ENCODE measurements around the gene TTLL7. TPM values are rescaled to one million over a fixed set of nuclear protein-coding genes. Genes with fewer than 3 reads are reported as not detected.
A peak's percentile ranks its signal among the peaks of the same experiment; 100 is the strongest.

Gene TTLL7
- total RNA-seq, 2 experiments from 2014 or later = 2.9 to 5.3 TPM

DNA sequence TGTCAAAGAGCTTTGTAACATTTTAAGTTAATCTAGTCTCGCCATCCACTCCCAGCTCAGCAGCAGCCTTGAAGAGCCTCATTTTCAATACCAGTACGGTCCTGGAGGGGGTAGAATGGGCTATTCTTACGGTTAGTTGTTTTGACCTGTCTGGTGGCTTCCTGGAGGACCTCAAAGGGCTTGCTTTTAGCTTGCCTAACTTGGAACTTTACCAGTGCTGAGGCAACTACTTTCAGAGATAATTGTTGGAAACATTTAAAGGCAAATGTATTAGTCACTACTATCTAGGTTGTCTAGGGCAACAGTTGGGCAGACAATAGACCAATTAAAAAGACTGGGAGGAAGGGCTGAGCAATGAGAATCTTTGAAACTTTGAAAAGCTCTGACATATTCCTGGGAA, 56.0 kb downstream of the TTLL7 start:
- Mint-ChIP-seq H3K36me3 (peaks cover 1% of the 10 kb centered on the region), H3K4me3 (no peak overlapping the region), H3K4me1 (no peaks in the 10 kb centered on the region), H3K9me3 (ENCODE audit: low read depth) (no peaks in the 10 kb centered on the region), H3K27me3 (peaks cover 5% of the 10 kb centered on the region), H3K27ac (no peak overlapping the region)
- ATAC-seq (no peak), DNase-seq (no peak)
- CTCF ChIA-PET = interaction anchor here (0.8 to 1.1 kb wide), 2 partner anchors 11 to 12 kb away, joined by 3 to 5 read pairs; no protein-coding TSS in a partner anchor

GRCh38 chr1:83934550-83934949, 64.4 kb downstream of the TTLL7 start:
- DNase-seq = no peak
- Mint-ChIP-seq H3K4me3 (no peak overlapping the region), H3K9me3 (ENCODE audit: low read depth) (no peaks in the 10 kb centered on the region), H3K36me3 (no peaks in the 10 kb centered on the region), H3K27me3 (peaks cover 7% of the 10 kb centered on the region), H3K27ac (no peak overlapping the region), H3K4me1 (no peaks in the 10 kb centered on the region)
- no peak for ATAC-seq
- CTCF ChIA-PET = interaction anchor here (0.6 kb wide), 1 partner anchor 189 kb away, joined by 3 read pairs; no protein-coding TSS in a partner anchor

- H3K27me3 Mint-ChIP-seq = peaks cover 10% of the 10 kb centered on the region
- ATAC-seq = no peak
- no peak overlapping the region for H3K4me3 Mint-ChIP-seq
- CTCF ChIA-PET = interaction anchor here (1.1 to 2.4 kb wide), 5 partner anchors 146 to 500 kb away, joined by 3 to 12 read pairs (median 7); no protein-coding TSS in a partner anchor
- H3K9me3 Mint-ChIP-seq (ENCODE audit: low read depth) = no peaks in the 10 kb centered on the region
- H3K4me1 Mint-ChIP-seq = no peaks in the 10 kb centered on the region
- no peaks in the 10 kb centered on the region for H3K36me3 Mint-ChIP-seq
- DNase-seq = no peak
- H3K27ac Mint-ChIP-seq = no peak overlapping the region
Observed at GRCh38 chr1:83932693-83933092, 66.2 kb downstream of the TTLL7 start.

DNA sequence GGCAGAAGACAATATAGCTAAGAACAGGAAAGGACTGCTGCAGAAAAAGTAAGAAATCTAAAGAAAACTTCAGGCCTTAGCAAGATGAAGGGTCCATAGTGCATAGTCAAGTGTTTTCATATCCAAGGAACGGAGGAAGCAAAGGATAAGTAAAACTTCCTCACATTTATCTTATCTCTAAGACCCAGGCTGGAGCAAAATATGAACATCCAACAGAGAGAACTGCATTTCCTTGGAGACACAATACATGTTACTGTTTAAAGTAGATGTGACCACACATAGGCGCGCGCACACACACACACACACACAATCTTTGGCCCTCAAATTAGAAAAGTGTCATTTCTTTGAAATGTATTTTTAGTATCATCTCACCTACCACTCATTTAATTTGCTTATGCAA, 66.7 kb downstream of the TTLL7 start:
- CTCF ChIA-PET = interaction anchor here (0.7 to 2.4 kb wide), 7 partner anchors 11 to 501 kb away, joined by 3 to 12 read pairs (median 5); no protein-coding TSS in a partner anchor
- Mint-ChIP-seq H3K27ac (no peak overlapping the region), H3K4me1 (no peaks in the 10 kb centered on the region), H3K4me3 (no peak overlapping the region), H3K36me3 (no peaks in the 10 kb centered on the region), H3K9me3 (ENCODE audit: low read depth) (no peaks in the 10 kb centered on the region), H3K27me3 (peaks cover 10% of the 10 kb centered on the region)
- ATAC-seq (no peak), DNase-seq (no peak)

GRCh38 chr1:83931658-83932253, 67.2 kb downstream of the TTLL7 start:
- H3K4me3 Mint-ChIP-seq = no peak overlapping the region
- peaks cover 10% of the 10 kb centered on the region for H3K27me3 Mint-ChIP-seq
- no peak overlapping the region for H3K27ac Mint-ChIP-seq
- no peaks in the 10 kb centered on the region for H3K9me3 Mint-ChIP-seq (ENCODE audit: low read depth)
- CTCF ChIA-PET = interaction anchor here (0.7 to 2.5 kb wide), 9 partner anchors 12 to 503 kb away, joined by 3 to 15 read pairs (median 5); no protein-coding TSS in a partner anchor
- DNase-seq (no peak), ATAC-seq (peak; percentile 80)
- no peaks in the 10 kb centered on the region for H3K4me1 Mint-ChIP-seq
- no peaks in the 10 kb centered on the region for H3K36me3 Mint-ChIP-seq

DNA sequence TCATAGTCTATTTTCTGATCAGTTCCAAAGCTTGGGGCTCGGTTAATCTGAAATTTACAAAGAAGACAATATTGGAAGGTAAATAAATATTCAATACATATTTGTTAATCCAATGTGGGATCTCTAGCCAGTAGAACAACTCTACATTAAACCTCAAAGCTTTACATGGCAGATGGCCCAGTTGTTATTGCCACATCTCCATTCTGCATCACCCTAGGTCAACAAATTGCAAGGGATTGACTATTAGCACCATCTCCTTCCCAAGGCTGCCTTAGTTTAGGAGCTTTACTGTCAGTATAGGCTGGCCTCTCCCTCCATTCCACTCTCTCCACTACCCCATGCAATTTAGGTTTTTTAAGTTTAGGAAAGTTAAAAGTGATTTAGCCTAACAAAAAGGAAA, 69.7 kb downstream of the TTLL7 start:
- no peak overlapping the region for H3K27ac Mint-ChIP-seq
- H3K4me3 Mint-ChIP-seq = no peak overlapping the region
- ATAC-seq (no peak), DNase-seq (no peak)
- H3K4me1 Mint-ChIP-seq = no peaks in the 10 kb centered on the region
- no peaks in the 10 kb centered on the region for H3K36me3 Mint-ChIP-seq
- peaks cover 10% of the 10 kb centered on the region for H3K27me3 Mint-ChIP-seq
- CTCF ChIA-PET = interaction anchor here (0.7 to 2.5 kb wide), 3 partner anchors 194 to 843 kb away, joined by 3 to 15 read pairs (median 4); no protein-coding TSS in a partner anchor
- no peaks in the 10 kb centered on the region for H3K9me3 Mint-ChIP-seq (ENCODE audit: low read depth)

GRCh38 chr1:83928396-83928795, 70.5 kb downstream of the TTLL7 start:
- Mint-ChIP-seq H3K27me3 (peaks cover 10% of the 10 kb centered on the region), H3K9me3 (ENCODE audit: low read depth) (no peaks in the 10 kb centered on the region), H3K4me1 (no peaks in the 10 kb centered on the region), H3K4me3 (no peak overlapping the region), H3K27ac (no peak overlapping the region), H3K36me3 (no peaks in the 10 kb centered on the region)
- CTCF ChIA-PET = interaction anchor here (1.5 kb wide), 1 partner anchor 194 kb away, joined by 6 read pairs; no protein-coding TSS in a partner anchor
- no peak for ATAC-seq
- no peak for DNase-seq

DNA sequence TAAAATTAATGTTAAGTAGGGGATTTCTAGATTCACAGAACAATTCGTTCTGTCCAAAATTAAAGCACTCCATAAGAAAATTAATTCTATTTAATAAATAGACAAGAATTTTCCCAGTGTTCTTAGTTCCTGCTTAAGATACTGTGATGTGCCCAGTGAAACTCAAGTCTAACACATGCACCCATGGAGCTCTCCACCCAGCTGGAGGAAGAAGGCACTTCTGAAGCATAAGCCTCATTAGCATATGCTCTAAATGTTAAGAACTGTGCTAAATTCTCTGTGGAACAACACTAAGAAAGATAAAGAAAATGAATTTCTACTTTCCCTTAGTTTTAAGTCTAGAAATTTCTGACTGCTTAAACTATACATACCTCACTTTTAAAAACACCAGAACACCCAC, 71.2 kb downstream of the TTLL7 start:
- ATAC-seq = no peak
- Mint-ChIP-seq H3K27ac (no peak overlapping the region), H3K36me3 (no peaks in the 10 kb centered on the region), H3K27me3 (peaks cover 10% of the 10 kb centered on the region), H3K4me3 (no peak overlapping the region), H3K9me3 (ENCODE audit: low read depth) (no peaks in the 10 kb centered on the region), H3K4me1 (no peaks in the 10 kb centered on the region)
- no peak for DNase-seq
- CTCF ChIA-PET = interaction anchor here (1.5 kb wide), 1 partner anchor 194 kb away, joined by 6 read pairs; no protein-coding TSS in a partner anchor

- no peaks in the 10 kb centered on the region for H3K36me3 Mint-ChIP-seq
- H3K4me3 Mint-ChIP-seq = no peak overlapping the region
- H3K9me3 Mint-ChIP-seq (ENCODE audit: low read depth) = no peaks in the 10 kb centered on the region
- no peak overlapping the region for H3K27ac Mint-ChIP-seq
- DNase-seq (no peak), ATAC-seq (no peak)
- H3K4me1 Mint-ChIP-seq = no peaks in the 10 kb centered on the region
- CTCF ChIA-PET = interaction anchor here (1.5 kb wide), 1 partner anchor 195 kb away, joined by 6 read pairs; no protein-coding TSS in a partner anchor
- H3K27me3 Mint-ChIP-seq = peaks cover 10% of the 10 kb centered on the region
Observed at GRCh38 chr1:83927061-83927460, 71.9 kb downstream of the TTLL7 start.

GRCh38 chr1:83923553-83923952, 75.4 kb downstream of the TTLL7 start:
- ATAC-seq (no peak), DNase-seq (no peak)
- Mint-ChIP-seq H3K9me3 (ENCODE audit: low read depth) (no peaks in the 10 kb centered on the region), H3K36me3 (no peaks in the 10 kb centered on the region), H3K4me1 (no peaks in the 10 kb centered on the region), H3K4me3 (no peak overlapping the region), H3K27ac (no peak overlapping the region), H3K27me3 (peaks cover 3% of the 10 kb centered on the region)
- CTCF ChIA-PET = no interaction called here

GRCh38 chr1:83922431-83922830, 76.5 kb downstream of the TTLL7 start:
- Mint-ChIP-seq H3K27ac (no peak overlapping the region), H3K36me3 (no peaks in the 10 kb centered on the region), H3K9me3 (ENCODE audit: low read depth) (no peaks in the 10 kb centered on the region), H3K4me1 (no peaks in the 10 kb centered on the region), H3K27me3 (no peaks in the 10 kb centered on the region), H3K4me3 (no peak overlapping the region)
- CTCF ChIA-PET = interaction anchor here (0.6 kb wide), 1 partner anchor 8 kb away, joined by 5 read pairs; no protein-coding TSS in a partner anchor
- ATAC-seq (no peak), DNase-seq (no peak)

GRCh38 chr1:83920320-83920719, 78.6 kb downstream of the TTLL7 start:
- Mint-ChIP-seq H3K27ac (no peak overlapping the region), H3K9me3 (ENCODE audit: low read depth) (no peaks in the 10 kb centered on the region), H3K36me3 (no peaks in the 10 kb centered on the region), H3K27me3 (no peaks in the 10 kb centered on the region), H3K4me1 (no peaks in the 10 kb centered on the region), H3K4me3 (no peak overlapping the region)
- DNase-seq = no peak
- CTCF ChIA-PET = no interaction called here
- ATAC-seq = no peak

DNA sequence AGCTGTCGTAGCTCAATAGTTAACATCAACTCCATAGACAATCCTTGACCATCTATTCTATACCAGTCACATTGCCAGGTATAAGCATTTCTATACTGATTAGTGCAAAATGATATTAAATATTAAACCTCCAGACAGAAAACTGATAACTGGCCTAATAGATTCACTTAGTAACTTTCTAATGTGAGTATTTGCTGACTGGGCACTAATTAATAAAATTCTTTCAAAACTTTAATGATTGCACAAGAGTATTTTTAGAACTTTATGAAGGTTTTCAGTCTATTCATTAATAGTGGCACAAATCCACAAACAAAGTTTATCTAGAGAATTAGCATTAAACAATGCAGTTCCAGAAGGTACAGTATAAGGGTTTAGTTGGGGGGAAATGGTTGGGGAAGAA, 79.1 kb downstream of the TTLL7 start:
- no peaks in the 10 kb centered on the region for H3K4me1 Mint-ChIP-seq
- no peaks in the 10 kb centered on the region for H3K27me3 Mint-ChIP-seq
- no peaks in the 10 kb centered on the region for H3K9me3 Mint-ChIP-seq (ENCODE audit: low read depth)
- H3K36me3 Mint-ChIP-seq = no peaks in the 10 kb centered on the region
- no peak for DNase-seq
- no peak overlapping the region for H3K27ac Mint-ChIP-seq
- no peak overlapping the region for H3K4me3 Mint-ChIP-seq
- ATAC-seq = no peak
- CTCF ChIA-PET = no interaction called here

- ATAC-seq = no peak
- Mint-ChIP-seq H3K4me1 (no peaks in the 10 kb centered on the region), H3K27ac (no peak overlapping the region), H3K27me3 (no peaks in the 10 kb centered on the region), H3K36me3 (no peaks in the 10 kb centered on the region), H3K9me3 (ENCODE audit: low read depth) (no peaks in the 10 kb centered on the region), H3K4me3 (no peak overlapping the region)
- CTCF ChIA-PET = interaction anchor here (1.4 kb wide), 1 partner anchor 13 kb away, joined by 3 read pairs; no protein-coding TSS in a partner anchor
- DNase-seq = no peak
Observed at GRCh38 chr1:83918688-83919285, 80.1 kb downstream of the TTLL7 start.

All from activated CD8-positive, alpha-beta memory T cell treated with anti-CD3 and anti-CD28 coated beads, Interleukin-2, amount 10 ng/mL, durations not matched to agents 7 days and 5 days (primary cell).